SK-N-MC (cell line): ENCODE data around the gene VPS35L.

Experiments
- DNase-seq: peaks from one replicate; pipeline ENCODE4 v3.0.0-alpha.2; 2011; ENCODE audit warnings: low read depth, low spot score
- H3K27ac ChIP-seq: fragments of 200-600 bp; sonication (generic); 2 replicates; pipeline ENCODE4 v1.5.1; 2016; ENCODE audit warnings: mixed run types
- H3K36me3 ChIP-seq: fragments of 200-600 bp; sonication (generic); 2 replicates; pipeline ENCODE4 v1.6.1; 2017; ENCODE audit warnings: antibody characterized with exemption, low read length, mixed read lengths; ENCODE audit not compliant: insufficient read depth
- H3K4me3 ChIP-seq: fragments of 200-600 bp; sonication (generic); 2 replicates; pipeline ENCODE4 v1.5.1; 2016
- H3K9ac ChIP-seq: fragments of 200-600 bp; sonication (generic); 2 replicates; pipeline ENCODE4 v1.8.0; 2017; ENCODE audit warnings: mixed run types, mixed read lengths; ENCODE audit not compliant: insufficient read length
- H3K9me3 ChIP-seq: fragments of 200-600 bp; sonication (generic); 2 replicates; pipeline ENCODE4 v1.6.1; 2017; ENCODE audit warnings: low read depth, mild to moderate bottlenecking, antibody characterized with exemption, low read length, moderate library complexity, mixed read lengths
- EZH2 ChIP-seq: fragments of 200-600 bp; sonication (generic); IDR thresholded peaks from one replicate; pipeline ENCODE4 v1.6.1; 2017; ENCODE audit warnings: antibody characterized with exemption
- FOXP2 ChIP-seq: optimal IDR thresholded peaks from 2 replicates; pipeline ENCODE3; 2011; ENCODE audit warnings: mild to moderate bottlenecking, moderate library complexity; ENCODE audit not compliant: insufficient read depth; ENCODE audit errors: extremely low read length, control extremely low read depth
- POLR2AphosphoS5 ChIP-seq: IDR thresholded peaks from 2 replicates; pipeline ENCODE4 v1.6.1; 2012; ENCODE audit warnings: mild to moderate bottlenecking, low read depth, low read length, borderline replicate concordance

The VPS35L gene

DNA sequence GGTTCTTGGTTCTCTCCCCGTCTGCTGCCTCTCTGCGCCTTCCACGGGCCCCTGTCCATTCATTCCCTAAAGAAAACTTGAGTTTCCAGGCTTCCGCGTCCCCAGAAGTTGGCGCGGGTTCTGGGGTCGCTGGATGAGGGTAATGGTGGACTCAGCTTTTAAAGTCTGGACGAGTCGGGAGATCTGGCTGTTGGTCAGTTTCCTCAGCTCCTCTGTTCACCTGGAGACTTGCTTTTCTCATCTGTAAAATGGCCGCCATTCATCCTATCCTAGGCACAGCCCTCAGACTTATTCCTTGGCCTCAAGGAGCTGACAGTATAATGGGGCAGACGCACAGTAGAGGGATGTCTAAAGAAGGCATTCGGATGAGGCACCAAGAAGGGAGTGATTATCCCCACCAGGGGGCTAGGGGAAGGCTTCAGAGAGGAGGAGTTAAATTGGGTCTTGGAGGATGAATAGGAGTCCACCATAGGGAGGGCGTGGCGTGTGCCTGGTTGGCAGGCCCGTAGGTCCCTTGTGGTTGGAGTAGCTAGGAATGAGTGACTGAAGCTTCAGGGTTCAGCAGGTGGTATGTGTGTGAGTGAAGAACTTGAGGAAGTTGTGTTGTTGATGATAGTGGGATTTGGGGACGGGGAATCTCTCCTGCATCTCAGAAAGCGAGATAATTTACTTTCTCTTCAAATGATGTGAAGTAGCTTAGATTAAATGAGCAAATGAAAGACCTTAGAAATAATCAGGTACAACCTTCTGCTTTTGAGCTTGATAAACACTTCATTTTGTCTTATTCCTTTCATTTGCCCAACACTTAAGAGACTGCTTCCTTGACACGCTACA, 652 bp downstream of the VPS35L start:
- TF ChIP-seq POLR2AphosphoS5: no peak
- TF ChIP-seq FOXP2: no peak
- TF ChIP-seq EZH2: no peak

DNA sequence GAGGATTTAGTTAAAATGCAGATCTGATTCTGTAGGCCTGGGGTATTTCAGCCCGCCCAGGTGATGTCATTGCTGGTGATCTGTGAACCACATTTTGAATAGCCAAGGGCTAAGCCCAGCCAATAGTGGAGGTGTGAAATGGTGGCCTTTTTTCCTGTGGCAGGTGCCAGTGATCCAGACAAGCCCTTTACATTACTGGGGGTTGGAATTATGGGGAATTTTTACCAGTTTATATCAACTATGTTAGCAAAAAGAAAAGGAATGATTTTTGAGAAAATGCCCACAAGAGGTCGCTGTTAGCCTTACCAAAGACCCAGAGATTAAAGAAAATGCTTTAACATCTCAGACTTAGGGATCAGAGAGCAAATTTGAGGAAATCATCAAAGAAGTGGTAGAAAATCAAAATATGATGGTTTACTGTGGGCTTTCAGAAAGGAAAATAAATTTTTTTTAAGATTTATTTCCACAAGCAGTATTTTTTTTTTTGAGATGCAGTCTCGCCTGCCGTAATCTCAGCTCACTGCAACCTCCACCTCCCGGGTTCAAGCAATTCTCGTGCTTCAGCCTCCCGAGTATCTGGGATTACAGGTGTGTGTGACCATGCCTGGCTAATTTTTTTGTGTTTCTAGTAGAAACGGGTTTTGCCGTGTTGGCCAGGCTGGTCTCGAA, 3.9 kb downstream of the VPS35L start:
- H3K4me3 ChIP-seq: no peak overlapping the region
- H3K9ac ChIP-seq: peak overlapping the region; percentile 12
- H3K27ac ChIP-seq: no peak overlapping the region
- no peak for TF ChIP-seq EZH2
- no peak for TF ChIP-seq FOXP2
- no peak for TF ChIP-seq POLR2AphosphoS5
- H3K36me3 ChIP-seq: no peaks in the 10 kb centered on the region
- peak; percentile 51 for DNase-seq
- H3K9me3 ChIP-seq: no peaks in the 10 kb centered on the region

More for the DNA sequence above, 652 bp downstream of the VPS35L start:
- Histone ChIP-seq H3K9me3 (no peaks in the 10 kb centered on the region), H3K36me3 (peaks cover 7% of the 10 kb centered on the region; the same call in 1 of the 2 replicates), H3K9ac (no peak overlapping the region), H3K27ac (no peak overlapping the region), H3K4me3 (peak overlapping the region; percentile 81)
- DNase-seq: no peak

DNA sequence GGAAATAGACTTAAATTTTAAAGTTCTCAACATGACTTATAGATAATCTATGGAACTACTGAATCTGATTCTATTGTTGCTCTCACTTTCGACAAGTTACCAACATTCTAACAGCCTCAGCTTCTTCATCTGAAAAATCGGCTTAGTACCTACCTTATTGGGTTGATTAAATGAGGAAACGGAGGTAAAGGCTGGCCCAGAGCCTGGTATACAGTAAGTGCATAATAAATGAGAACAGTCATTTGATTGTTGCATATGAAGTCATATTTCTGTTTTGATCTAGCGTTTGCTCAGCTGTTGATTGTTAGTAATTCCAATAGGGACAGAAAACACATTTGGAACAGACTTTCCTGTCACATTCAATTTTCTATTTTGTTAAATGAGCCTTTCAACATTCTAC, 4.6 kb downstream of the VPS35L start:
- Histone ChIP-seq H3K4me3 (no peak overlapping the region), H3K27ac (no peak overlapping the region), H3K9me3 (no peaks in the 10 kb centered on the region), H3K9ac (no peak overlapping the region), H3K36me3 (no peaks in the 10 kb centered on the region)
- DNase-seq: no peak
- TF ChIP-seq POLR2AphosphoS5: no peak
- no peak for TF ChIP-seq FOXP2
- no peak for TF ChIP-seq EZH2

DNA sequence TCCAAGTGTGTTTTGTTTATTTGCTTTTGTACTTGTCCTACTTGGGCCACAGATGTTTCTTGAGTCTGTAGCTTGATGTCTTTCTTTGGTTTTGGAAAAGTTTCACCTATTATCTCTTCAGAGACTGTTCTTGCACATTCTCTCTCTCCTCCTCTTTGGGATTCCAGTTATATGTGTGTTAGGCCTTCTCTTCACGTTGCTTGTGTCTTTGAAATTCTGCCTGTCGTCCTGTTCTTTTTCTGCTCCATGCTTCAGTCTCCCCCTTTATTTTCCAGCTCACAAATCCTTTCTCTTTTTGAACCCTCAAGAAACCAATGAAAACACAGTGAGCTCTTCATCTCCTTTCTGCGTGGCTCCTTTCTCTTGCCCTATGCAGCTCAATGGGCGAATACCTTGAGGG, 7.9 kb downstream of the VPS35L start:
- DNase-seq: no peak
- Histone ChIP-seq H3K9ac (no peak overlapping the region), H3K36me3 (no peaks in the 10 kb centered on the region), H3K9me3 (no peaks in the 10 kb centered on the region), H3K27ac (no peak overlapping the region), H3K4me3 (no peak overlapping the region)
- TF ChIP-seq POLR2AphosphoS5: no peak

DNA sequence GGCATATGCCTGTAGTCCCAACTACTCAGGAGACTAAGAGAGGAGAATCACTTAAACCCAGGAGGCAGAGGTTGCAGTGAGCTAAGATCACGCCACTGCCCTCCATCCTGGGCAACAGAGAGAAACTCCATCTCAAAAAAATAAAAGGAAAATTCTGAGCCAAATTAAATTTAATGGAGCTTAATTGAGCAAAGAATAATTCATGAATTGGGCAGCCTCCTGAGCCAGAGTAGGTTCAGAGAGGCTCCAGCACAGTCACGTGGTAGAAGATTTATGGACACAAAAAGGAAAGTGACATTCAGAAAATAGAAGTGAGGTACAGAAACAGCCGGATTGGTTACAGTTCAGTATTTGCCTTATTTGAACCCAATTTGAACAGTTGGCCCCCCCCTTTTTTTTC, 10.9 kb downstream of the VPS35L start:
- no peak overlapping the region for H3K4me3 ChIP-seq
- no peak overlapping the region for H3K9ac ChIP-seq
- DNase-seq: no peak
- H3K9me3 ChIP-seq: no peaks in the 10 kb centered on the region
- no peaks in the 10 kb centered on the region for H3K36me3 ChIP-seq
- no peak overlapping the region for H3K27ac ChIP-seq
- TF ChIP-seq FOXP2: no peak
- TF ChIP-seq EZH2: no peak
- TF ChIP-seq POLR2AphosphoS5: no peak

DNA sequence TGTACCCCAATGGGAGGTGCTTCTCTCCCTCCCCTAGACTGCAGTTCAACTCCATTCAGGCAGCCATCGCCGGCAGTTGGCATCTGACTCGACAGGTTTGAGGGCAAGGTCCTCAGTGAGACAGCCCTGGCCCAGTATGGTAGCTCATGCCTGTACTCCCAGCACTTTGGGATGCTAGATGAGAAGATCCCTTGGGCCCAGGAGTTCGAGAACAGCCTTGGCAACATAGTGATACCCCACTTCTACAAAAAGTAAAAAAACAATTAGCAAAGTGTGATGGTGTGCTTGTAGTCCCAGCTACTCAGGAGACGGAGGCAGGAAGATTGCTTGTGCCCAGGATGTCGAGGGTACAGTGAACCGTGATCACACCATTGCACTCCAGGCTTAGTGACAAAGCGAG, 12.1 kb downstream of the VPS35L start:
- Histone ChIP-seq H3K36me3 (no peaks in the 10 kb centered on the region), H3K27ac (no peak overlapping the region), H3K4me3 (no peak overlapping the region), H3K9me3 (no peaks in the 10 kb centered on the region), H3K9ac (no peak overlapping the region)
- no peak for DNase-seq
- TF ChIP-seq EZH2 (no peak), FOXP2 (no peak), POLR2AphosphoS5 (no peak)

DNA sequence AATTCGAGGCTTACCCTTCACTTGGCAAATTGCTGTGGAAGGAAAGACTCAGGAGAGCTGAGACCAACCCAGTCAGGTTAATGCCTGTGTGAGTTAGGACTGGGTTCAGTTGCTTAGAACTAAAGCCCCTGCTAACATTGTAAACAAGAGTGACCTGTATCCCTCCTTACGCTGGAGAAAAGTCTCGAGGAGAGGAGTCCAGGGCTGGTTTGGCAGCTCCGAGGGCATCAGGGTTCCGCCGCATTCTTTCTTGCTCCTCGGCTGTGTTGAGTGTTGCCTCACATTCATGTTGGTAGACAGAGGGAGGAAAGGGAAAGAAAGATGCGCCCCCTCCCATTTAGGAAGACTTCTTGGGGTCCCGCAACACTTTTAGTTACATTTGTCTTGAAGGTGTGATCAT, 18.5 kb downstream of the VPS35L start:
- no peak overlapping the region for H3K27ac ChIP-seq
- no peaks in the 10 kb centered on the region for H3K9me3 ChIP-seq
- H3K4me3 ChIP-seq: no peak overlapping the region
- no peak for TF ChIP-seq FOXP2
- TF ChIP-seq EZH2: no peak
- TF ChIP-seq POLR2AphosphoS5: no peak
- H3K36me3 ChIP-seq: no peaks in the 10 kb centered on the region
- no peak for DNase-seq
- no peak overlapping the region for H3K9ac ChIP-seq

DNA sequence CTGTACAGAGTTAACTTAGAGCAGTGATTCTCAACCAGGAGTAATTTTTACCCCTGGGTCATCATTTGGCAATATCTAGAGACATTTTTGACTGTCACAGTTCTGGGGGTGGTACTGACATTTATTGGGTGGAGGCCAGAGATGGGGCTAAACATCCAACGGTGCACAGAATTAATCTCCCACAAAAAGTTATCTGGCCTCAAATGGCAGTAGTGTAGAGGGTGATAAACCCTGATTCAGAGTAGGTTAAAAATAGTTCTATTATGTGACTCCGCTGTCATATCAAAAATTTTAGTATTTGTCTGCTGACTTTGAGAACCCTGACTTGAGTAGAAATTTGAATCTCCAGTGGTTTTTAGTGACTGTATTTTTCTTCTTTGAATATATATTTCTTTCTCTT, 19.1 kb downstream of the VPS35L start:
- Histone ChIP-seq H3K36me3 (no peaks in the 10 kb centered on the region), H3K4me3 (no peak overlapping the region), H3K9ac (no peak overlapping the region), H3K27ac (no peak overlapping the region), H3K9me3 (no peaks in the 10 kb centered on the region)
- no peak for DNase-seq
- TF ChIP-seq EZH2 (no peak), POLR2AphosphoS5 (no peak), FOXP2 (no peak)
